ENCODE results near the gene ADRM1. TPM values are rescaled to one million over a fixed set of nuclear protein-coding genes. Genes with fewer than 3 reads are reported as not detected.

The ADRM1 gene
- total RNA-seq, 1 experiment from 2014 or later: 160 TPM

DNA sequence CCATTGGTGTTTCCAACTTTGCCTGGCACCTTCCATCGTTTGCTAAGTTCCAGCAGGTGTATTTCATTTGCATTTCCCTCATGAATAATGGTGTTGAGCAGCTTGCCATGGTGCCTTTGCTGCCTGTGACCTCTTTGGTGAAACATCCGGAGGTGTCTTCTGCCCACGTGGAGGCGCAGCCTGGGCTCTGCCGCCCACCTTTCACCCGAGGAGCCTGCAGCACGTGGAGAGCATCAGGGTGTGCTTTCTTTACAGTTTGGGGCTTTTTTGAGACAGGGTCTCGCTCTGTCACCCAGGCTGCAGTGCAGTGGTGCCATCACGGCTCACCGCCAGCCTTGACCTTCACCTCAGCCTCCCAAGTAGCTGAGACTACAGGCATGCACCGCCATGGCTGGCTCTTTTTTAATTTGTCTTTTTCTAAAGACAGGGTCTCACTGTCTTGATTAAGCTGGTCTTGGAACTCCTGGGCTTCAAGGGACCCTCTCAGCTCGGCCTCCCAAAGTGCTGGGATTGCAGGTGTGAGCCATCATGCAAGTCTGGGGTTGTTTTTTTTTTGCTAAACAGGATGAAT lies 3.0 kb upstream of the ADRM1 start:
- Histone ChIP-seq H3K27ac (no peak overlapping the region), H3K4me1 (peaks cover 7% of the 10 kb centered on the region), H3K9me3 (replicated peaks) (no peaks in the 10 kb centered on the region), H3K27me3 (no peaks in the 10 kb centered on the region), H3K36me3 (peaks cover 18% of the 10 kb centered on the region), H3K4me3 (no peak overlapping the region)
- no peak for DNase-seq

GRCh38 chr20:62300319-62300718 lies 2.5 kb upstream of the ADRM1 start:
- H3K4me3 ChIP-seq: no peak overlapping the region

DNA sequence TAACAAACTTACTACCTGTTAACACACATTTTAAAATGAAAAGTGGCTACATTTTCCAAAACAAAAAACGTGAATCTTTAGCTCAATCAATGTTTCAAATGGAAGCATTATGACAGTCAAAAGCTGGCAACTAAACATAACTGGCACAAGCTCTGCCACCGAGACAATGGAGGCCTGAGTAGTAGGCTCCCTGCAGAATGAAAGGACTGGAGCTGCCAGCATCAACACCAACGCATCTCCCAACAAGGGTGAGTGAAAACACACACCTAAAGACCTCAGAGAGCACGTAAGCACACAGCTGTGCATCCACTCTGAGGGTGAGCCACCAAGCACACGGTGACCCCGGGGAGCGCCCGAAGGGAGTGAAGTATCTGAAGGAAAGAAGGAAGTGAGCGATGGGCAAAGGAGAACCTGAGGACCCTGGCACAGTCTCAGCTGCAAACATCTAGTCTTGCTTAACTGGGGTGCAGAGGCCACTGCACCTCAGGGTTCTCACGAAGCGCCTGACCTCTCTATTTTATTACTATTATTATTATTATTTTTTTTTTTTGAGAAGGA lies 1.6 kb upstream of the ADRM1 start:
- no peak overlapping the region for H3K4me3 ChIP-seq
- no peak for DNase-seq
- peaks cover 7% of the 10 kb centered on the region for H3K4me1 ChIP-seq
- no peak overlapping the region for H3K27ac ChIP-seq
- H3K9me3 ChIP-seq (replicated peaks): no peaks in the 10 kb centered on the region
- peaks cover 28% of the 10 kb centered on the region for H3K36me3 ChIP-seq
- H3K27me3 ChIP-seq: no peaks in the 10 kb centered on the region

More at GRCh38 chr20:62300319-62300718, 2.5 kb upstream of the ADRM1 start:
- Histone ChIP-seq H3K27ac (no peak overlapping the region), H3K9me3 (replicated peaks) (no peaks in the 10 kb centered on the region), H3K27me3 (no peaks in the 10 kb centered on the region), H3K36me3 (peaks cover 20% of the 10 kb centered on the region), H3K4me1 (peaks cover 7% of the 10 kb centered on the region)
- DNase-seq: no peak

DNA sequence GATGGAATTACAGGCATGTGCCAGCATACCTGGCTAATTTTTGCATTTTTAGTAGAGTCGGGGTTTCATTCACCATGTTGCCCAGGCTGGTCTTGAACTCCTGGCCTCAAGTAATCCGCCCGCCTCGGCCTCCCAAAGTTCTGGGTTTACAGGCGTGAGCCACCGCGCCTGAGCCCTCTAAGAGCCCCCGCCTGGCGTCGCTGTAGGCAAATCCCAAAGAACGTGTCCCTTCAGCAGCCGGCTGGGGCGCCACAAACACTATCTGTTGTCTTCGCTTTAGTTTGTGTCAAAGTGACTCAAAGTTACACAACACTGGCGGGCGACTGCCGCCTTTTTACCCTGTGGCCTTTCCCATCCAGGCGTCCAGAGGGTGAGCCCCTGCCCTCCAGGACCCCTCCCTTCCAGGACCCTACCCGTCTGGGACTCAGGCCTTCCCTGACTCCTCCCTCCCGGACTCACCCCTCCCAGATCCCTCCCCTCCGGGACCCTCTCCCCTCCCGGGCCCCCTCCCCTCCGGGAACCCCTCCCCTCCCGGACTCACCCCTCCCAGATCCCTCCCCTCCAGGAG lies 940 bp upstream of the ADRM1 start:
- peak; percentile 86 to 90 for DNase-seq
- peak overlapping the region; percentile 91 for H3K4me3 ChIP-seq
- peaks cover 35% of the 10 kb centered on the region for H3K36me3 ChIP-seq
- peaks cover 7% of the 10 kb centered on the region for H3K4me1 ChIP-seq
- no peak overlapping the region; the same call in 1 of the 2 replicates for H3K27ac ChIP-seq
- H3K27me3 ChIP-seq: no peaks in the 10 kb centered on the region
- no peaks in the 10 kb centered on the region for H3K9me3 ChIP-seq (replicated peaks)

DNA sequence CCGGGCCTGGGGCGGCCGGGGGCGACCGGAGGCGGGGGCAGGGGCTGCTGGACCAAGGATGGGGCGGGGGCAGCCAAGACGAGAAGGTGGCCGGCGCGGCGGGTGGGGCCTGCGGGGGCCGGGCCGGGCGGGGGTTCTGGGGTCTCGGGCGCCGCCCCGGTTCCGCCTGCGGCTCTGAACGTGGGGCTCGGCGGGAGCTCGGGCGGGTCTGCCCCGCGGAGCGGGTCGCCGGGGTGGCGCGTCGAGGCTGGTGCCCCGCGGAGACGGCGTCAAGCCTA lies 204 bp downstream of the ADRM1 start:
- peaks cover 7% of the 10 kb centered on the region for H3K4me1 ChIP-seq
- peaks cover 46% of the 10 kb centered on the region for H3K36me3 ChIP-seq
- H3K27me3 ChIP-seq: no peaks in the 10 kb centered on the region
- H3K9me3 ChIP-seq (replicated peaks): no peaks in the 10 kb centered on the region
- peak overlapping the region; percentile 26; the same call in 1 of the 2 replicates for H3K27ac ChIP-seq
- no peak for DNase-seq
- H3K4me3 ChIP-seq: peak overlapping the region; percentile 91

- peaks cover 52% of the 10 kb centered on the region for H3K36me3 ChIP-seq
- H3K9me3 ChIP-seq (replicated peaks): no peaks in the 10 kb centered on the region
- no peaks in the 10 kb centered on the region for H3K27me3 ChIP-seq
- peak in 1 of 2 experiments; percentile 61 for DNase-seq
- H3K4me3 ChIP-seq: peak overlapping the region; percentile 91
- H3K4me1 ChIP-seq: peaks cover 7% of the 10 kb centered on the region
- peak overlapping the region; percentile 26; the same call in 1 of the 2 replicates for H3K27ac ChIP-seq
These were observed 786 bp downstream of the ADRM1 start for GRCh38 chr20:62303340-62304226.

GRCh38 chr20:62304331-62305148 lies 1.7 kb downstream of the ADRM1 start:
- no peak for DNase-seq
- no peaks in the 10 kb centered on the region for H3K27me3 ChIP-seq
- H3K9me3 ChIP-seq (replicated peaks): no peaks in the 10 kb centered on the region
- H3K27ac ChIP-seq: no peak overlapping the region
- H3K36me3 ChIP-seq: peaks cover 59% of the 10 kb centered on the region
- H3K4me3 ChIP-seq: peak overlapping the region; percentile 91
- H3K4me1 ChIP-seq: peaks cover 7% of the 10 kb centered on the region

DNA sequence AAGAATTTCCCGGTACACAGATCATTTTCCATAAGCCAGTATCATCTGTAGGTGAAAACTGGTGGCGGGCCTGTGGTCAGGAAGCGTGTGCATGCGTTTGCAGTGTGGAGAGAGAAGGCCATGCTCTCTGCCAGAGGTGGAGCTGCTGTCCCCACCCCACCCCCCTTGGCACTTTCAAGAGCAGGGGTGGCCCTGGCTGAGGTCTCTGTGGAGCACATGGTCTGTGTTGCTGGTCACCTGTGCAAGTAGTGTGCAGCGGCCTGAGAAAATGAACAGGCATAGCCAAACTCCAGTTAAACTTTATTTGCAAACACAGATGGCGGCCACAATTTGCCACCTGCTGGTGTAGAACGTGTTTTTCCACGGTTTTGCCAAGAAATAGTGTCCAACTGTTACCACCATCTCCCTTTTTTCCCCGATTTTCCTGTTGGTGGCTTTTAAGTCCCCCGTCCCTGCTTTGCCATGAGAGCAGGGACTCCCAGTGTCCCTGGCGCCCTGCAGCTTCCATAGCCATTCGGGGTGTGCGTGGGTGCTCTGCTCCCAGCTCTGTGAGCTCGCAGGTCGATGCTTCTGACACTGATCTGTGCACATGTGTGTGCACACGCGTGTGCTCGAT lies 2.5 kb downstream of the ADRM1 start:
- Histone ChIP-seq H3K27ac (no peak overlapping the region), H3K36me3 (peaks cover 66% of the 10 kb centered on the region), H3K27me3 (no peaks in the 10 kb centered on the region), H3K4me1 (peaks cover 7% of the 10 kb centered on the region), H3K9me3 (replicated peaks) (no peaks in the 10 kb centered on the region), H3K4me3 (no peak overlapping the region)
- no peak for DNase-seq

DNA sequence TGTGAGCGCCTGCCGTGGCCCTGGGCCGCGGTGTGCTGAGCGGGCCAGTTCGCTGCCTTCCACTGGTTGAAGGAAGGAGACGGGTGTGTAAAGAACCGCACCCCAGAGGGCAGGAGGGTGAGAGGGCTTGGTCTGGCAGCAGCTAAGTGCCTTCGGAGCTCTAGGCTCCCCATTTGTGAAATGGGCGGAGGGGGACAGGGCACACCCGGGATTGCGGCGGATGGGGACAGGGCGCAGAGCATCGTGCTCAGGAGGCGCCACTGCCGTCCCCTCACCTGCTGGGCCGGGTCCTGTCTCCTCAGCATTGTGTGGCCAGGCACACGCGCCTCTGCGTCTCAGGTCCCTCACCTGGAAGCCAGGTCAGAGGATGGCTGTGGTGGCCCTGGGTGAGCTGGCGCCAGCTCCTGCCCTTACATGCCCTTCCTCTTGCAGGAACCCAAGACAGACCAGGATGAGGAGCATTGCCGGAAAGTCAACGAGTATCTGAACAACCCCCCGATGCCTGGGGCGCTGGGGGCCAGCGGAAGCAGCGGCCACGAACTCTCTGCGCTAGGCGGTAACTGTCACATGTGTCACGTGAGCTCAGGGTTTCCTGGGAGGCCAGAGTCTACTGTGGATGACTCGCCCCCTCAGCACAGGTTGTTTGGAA lies 3.1 kb downstream of the ADRM1 start:
- H3K4me3 ChIP-seq: no peak overlapping the region
- no peaks in the 10 kb centered on the region for H3K27me3 ChIP-seq
- no peak overlapping the region for H3K27ac ChIP-seq
- H3K9me3 ChIP-seq (replicated peaks): no peaks in the 10 kb centered on the region
- H3K36me3 ChIP-seq: peaks cover 69% of the 10 kb centered on the region
- DNase-seq: no peak
- H3K4me1 ChIP-seq: peaks cover 7% of the 10 kb centered on the region

DNA sequence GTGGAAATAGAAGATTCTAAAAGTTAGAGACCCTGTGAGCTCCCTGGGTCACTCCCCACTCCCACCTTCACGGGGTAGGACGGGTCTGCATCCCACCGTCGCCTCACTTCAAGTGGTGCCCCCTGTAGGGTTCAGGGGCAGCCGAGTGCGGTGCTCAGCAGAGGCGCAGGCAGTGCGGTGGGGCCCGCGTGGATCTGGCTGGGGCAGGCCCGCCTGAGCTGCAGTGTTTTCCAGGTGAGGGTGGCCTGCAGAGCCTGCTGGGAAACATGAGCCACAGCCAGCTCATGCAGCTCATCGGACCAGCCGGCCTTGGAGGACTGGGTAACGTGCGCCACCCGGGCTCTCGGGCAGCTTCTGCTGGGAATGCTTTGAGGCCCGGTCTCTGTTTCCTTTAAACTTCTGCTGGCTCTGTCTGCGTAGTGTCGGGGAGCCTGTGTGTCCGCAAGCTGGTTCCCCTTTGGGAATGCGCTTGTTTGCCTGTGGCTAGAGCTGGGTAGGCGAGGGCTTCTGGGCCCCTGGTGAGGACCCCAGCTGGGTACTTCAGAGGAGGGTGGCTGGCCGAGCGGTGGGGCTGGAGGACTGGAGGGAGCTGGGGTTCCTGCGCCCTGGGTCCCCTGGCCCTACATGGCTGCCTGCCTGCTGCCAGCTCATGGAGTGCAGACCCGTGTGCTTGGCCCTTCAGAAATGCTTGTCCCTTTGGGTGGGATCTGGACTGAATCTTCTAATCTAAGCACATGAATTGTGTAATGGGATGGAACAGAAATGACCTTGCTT lies 3.8 kb downstream of the ADRM1 start:
- Histone ChIP-seq H3K36me3 (peaks cover 75% of the 10 kb centered on the region), H3K4me1 (peaks cover 7% of the 10 kb centered on the region), H3K9me3 (replicated peaks) (no peaks in the 10 kb centered on the region), H3K4me3 (no peak overlapping the region), H3K27ac (no peak overlapping the region), H3K27me3 (no peaks in the 10 kb centered on the region)
- no peak for DNase-seq

GRCh38 chr20:62307226-62308101 lies 4.7 kb downstream of the ADRM1 start:
- Histone ChIP-seq H3K4me3 (no peak overlapping the region), H3K27me3 (no peaks in the 10 kb centered on the region), H3K36me3 (peaks cover 80% of the 10 kb centered on the region), H3K9me3 (replicated peaks) (no peaks in the 10 kb centered on the region), H3K27ac (no peak overlapping the region), H3K4me1 (peaks cover 7% of the 10 kb centered on the region)
- no peak for DNase-seq

DNA sequence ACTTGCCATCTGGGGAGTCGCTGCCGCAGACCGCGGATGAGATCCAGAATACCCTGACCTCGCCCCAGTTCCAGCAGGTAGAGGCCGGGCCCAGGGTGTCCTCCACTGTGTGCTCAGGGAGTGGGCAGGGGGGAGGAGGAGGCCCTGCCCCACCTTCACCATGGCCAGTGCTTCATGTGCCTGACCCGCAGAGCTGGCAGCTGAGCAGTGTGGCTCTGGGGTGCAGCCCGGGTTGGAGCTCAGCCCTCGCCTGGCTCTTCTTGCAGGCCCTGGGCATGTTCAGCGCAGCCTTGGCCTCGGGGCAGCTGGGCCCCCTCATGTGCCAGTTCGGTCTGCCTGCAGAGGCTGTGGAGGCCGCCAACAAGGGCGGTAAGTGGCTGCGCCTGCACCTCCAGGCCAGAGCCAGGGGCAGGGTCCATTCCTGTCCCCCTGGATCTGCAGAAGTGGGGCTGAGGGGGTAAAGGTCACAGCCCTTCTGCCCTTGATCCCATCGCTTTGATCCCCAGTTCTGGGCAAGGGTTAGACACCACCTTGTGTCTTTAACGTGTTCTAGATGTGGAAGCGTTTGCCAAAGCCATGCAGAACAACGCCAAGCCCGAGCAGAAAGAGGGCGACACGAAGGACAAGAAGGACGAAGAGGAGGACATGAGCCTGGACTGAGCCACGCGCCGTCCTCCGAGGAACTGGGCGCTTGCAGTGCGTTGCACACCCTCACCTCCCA lies 5.5 kb downstream of the ADRM1 start:
- Histone ChIP-seq H3K9me3 (replicated peaks) (no peaks in the 10 kb centered on the region), H3K36me3 (peaks cover 83% of the 10 kb centered on the region), H3K4me1 (peaks cover 7% of the 10 kb centered on the region), H3K27ac (no peak overlapping the region), H3K27me3 (no peaks in the 10 kb centered on the region), H3K4me3 (no peak overlapping the region)
- DNase-seq: no peak
